HG03378 (cell line): ENCODE data around the gene STIM1.
"Not testable (repeated sequence)": the region's sequence is repeated elsewhere in the genome, so short reads cannot be mapped to it uniquely, and the experiment has no call there.

Source experiments
- ATAC-seq: cut with Tn5 transposase; IDR thresholded peaks from one replicate; pipeline ENCODE4 v1.9.1; 2021; ENCODE audit warnings: mild to moderate bottlenecking, moderate library complexity; ENCODE audit not compliant: unreplicated experiment

The STIM1 gene

GRCh38 chr11:3854977-3855807 is at the start of gene STIM1:
Gene STIM1 (plus strand): TSS chr11:3855664. CDS start chr11:3856271, 607 bp downstream.
- peak; percentile 59 for ATAC-seq

GRCh38 chr11:3807909-3808860 is 47.3 kb upstream of the STIM1 start, which contains the start of gene PGAP2:
Gene PGAP2 (plus strand): TSS chr11:3808560. CDS start chr11:3811260, 2,700 bp downstream.
- no peak for ATAC-seq

GRCh38 chr11:3808861-3809623 is 46.4 kb upstream of the STIM1 start:
- peak; percentile 79 for ATAC-seq

GRCh38 chr11:3809624-3809928 is 45.9 kb upstream of the STIM1 start:
- no peak for ATAC-seq

GRCh38 chr11:3810446-3810845 is 45.0 kb upstream of the STIM1 start:
- ATAC-seq: no peak

- ATAC-seq: no peak
These were observed 44.5 kb upstream of the STIM1 start for GRCh38 chr11:3810951-3811350.

GRCh38 chr11:3814832-3815231 is 40.6 kb upstream of the STIM1 start:
- not testable (repeated sequence) for ATAC-seq

- no peak for ATAC-seq
These were observed 39.6 kb upstream of the STIM1 start for GRCh38 chr11:3815845-3816244.

GRCh38 chr11:3816673-3817072 is 38.8 kb upstream of the STIM1 start:
- no peak for ATAC-seq

GRCh38 chr11:3817181-3817800 is 38.2 kb upstream of the STIM1 start:
- no peak for ATAC-seq

- no peak for ATAC-seq
These were observed 34.5 kb upstream of the STIM1 start for GRCh38 chr11:3820971-3821370.

- no peak for ATAC-seq
These were observed 33.2 kb upstream of the STIM1 start for GRCh38 chr11:3822312-3822711.

- ATAC-seq: no peak
These were observed 32.2 kb upstream of the STIM1 start for GRCh38 chr11:3823303-3823702.

GRCh38 chr11:3823762-3824506 is 31.5 kb upstream of the STIM1 start:
- ATAC-seq: no peak

GRCh38 chr11:3824714-3825472 is 30.6 kb upstream of the STIM1 start:
- peak; percentile 68 for ATAC-seq

GRCh38 chr11:3825473-3826154 is 29.9 kb upstream of the STIM1 start:
- ATAC-seq: no peak

GRCh38 chr11:3826721-3827120 is 28.7 kb upstream of the STIM1 start:
- no peak for ATAC-seq

- no peak for ATAC-seq
These were observed 27.9 kb upstream of the STIM1 start for GRCh38 chr11:3827434-3828186.
